Ovary (tissue), 3 donors: Measurements from ENCODE around the gene METTL5.

Experiments used
- EP300 ChIP-seq: sonication (generic); formaldehyde crosslinking; IDR thresholded peaks from one replicate; pipeline ENCODE4 v1.6.1; 2017; ENCODE audit warnings: antibody characterized with exemption
- POLR2A ChIP-seq: fragments of 450-650 bp; IDR thresholded peaks from one replicate; pipeline ENCODE4 v1.6.1; 2017; ENCODE audit warnings: antibody characterized with exemption, mild to moderate bottlenecking, moderate library complexity
- TF ChIP-seq, protein P1 (sequence below), 3 donors: fragments of 450-650 bp in 2 of 3; fragments of 200-600 bp in 1 of 3; IDR thresholded peaks; one replicate each; pipeline versions ENCODE4 v1.5.1 to v1.8.0; 2016 to 2022; ENCODE audit warnings: antibody characterized with exemption in 3 of 3, mild to moderate bottlenecking in 1 of 3
- donor health status: DM: no; HTN: no; CAD: no.

DNA sequence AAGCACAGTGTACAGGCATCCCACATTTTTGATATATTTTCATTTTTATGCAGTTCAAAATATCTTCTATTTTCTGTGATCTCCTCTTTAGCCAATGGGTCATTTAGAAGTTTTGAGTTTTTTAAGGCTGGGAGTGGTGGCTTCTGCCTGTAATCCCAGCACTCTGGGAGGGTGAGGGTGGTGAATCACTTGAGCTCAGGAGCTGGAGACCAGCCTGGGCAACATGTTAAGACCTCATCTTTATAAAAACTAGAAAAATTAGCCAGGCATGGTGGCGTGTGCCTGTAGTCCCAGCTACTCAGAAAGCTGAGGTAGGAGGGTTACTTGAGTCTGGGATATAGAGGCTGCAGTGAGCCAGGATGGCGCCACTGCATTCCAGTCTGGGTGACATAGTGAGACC, 20.3 kb upstream of the METTL5 start:
- TF ChIP-seq, protein P1, sequence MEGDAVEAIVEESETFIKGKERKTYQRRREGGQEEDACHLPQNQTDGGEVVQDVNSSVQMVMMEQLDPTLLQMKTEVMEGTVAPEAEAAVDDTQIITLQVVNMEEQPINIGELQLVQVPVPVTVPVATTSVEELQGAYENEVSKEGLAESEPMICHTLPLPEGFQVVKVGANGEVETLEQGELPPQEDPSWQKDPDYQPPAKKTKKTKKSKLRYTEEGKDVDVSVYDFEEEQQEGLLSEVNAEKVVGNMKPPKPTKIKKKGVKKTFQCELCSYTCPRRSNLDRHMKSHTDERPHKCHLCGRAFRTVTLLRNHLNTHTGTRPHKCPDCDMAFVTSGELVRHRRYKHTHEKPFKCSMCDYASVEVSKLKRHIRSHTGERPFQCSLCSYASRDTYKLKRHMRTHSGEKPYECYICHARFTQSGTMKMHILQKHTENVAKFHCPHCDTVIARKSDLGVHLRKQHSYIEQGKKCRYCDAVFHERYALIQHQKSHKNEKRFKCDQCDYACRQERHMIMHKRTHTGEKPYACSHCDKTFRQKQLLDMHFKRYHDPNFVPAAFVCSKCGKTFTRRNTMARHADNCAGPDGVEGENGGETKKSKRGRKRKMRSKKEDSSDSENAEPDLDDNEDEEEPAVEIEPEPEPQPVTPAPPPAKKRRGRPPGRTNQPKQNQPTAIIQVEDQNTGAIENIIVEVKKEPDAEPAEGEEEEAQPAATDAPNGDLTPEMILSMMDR (IDR thresholded peaks at IDR 0.05): no peak
- TF ChIP-seq POLR2A: no peak
- TF ChIP-seq EP300: no peak
